Mammary epithelial cell (primary cell): ENCODE data around the gene SLC9A9.

Source experiments
- EZH2 ChIP-seq: IDR thresholded peaks from 2 replicates; pipeline ENCODE4 v1.6.1; 2012; ENCODE audit warnings: low read length, inconsistent platforms, borderline replicate concordance
- TF ChIP-seq, protein P1 (sequence below), 2 donors: IDR thresholded peaks in 1 of 2; conservative IDR thresholded peaks in 1 of 2; 2 replicates each; pipeline ENCODE4 v1.5.1; 2011 to 2012; ENCODE audit warnings: inconsistent platforms in 2 of 2, low read length in 2 of 2, mild to moderate bottlenecking in 2 of 2, control low read depth in 1 of 2, low read depth in 1 of 2; ENCODE audit not compliant: insufficient read depth in 1 of 2; ENCODE audit errors: extremely low read depth in 1 of 2

DNA sequence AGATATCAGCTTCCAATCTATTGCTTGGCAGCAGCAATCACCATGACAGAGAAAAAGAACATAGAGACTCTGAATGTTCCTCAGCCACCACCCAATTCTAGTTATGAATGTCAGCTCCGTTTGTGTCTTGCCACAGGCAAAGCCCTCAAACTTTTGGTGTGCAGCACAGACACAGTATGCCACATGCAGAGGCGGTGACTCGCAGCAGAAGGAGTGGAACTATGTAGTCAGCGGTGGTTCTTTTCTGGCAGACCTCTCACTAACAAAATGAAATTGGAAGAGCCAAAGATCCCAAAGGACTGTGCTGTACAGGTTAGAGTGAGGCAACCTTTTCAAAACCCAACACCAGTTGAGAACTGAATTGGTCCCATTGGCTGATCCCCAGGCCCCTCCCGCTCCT is 220.9 kb downstream of the SLC9A9 start:
- TF ChIP-seq, protein P1, sequence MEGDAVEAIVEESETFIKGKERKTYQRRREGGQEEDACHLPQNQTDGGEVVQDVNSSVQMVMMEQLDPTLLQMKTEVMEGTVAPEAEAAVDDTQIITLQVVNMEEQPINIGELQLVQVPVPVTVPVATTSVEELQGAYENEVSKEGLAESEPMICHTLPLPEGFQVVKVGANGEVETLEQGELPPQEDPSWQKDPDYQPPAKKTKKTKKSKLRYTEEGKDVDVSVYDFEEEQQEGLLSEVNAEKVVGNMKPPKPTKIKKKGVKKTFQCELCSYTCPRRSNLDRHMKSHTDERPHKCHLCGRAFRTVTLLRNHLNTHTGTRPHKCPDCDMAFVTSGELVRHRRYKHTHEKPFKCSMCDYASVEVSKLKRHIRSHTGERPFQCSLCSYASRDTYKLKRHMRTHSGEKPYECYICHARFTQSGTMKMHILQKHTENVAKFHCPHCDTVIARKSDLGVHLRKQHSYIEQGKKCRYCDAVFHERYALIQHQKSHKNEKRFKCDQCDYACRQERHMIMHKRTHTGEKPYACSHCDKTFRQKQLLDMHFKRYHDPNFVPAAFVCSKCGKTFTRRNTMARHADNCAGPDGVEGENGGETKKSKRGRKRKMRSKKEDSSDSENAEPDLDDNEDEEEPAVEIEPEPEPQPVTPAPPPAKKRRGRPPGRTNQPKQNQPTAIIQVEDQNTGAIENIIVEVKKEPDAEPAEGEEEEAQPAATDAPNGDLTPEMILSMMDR (conservative IDR thresholded peaks at IDR 0.05 in 1 of 2, IDR thresholded peaks at IDR 0.05 in 1 of 2; ENCODE audit: extremely low read depth in 1 of 2, insufficient read depth in 1 of 2, low read depth in 1 of 2, low read length in 2 of 2), result no peak
- no peak for TF ChIP-seq EZH2
